GM12891 (cell line): ENCODE data around the gene MAMDC4.

ENCODE experiments used
- POLR2A ChIP-seq: IDR thresholded peaks from 2 replicates; pipeline ENCODE4 v1.6.1; 2011; ENCODE audit warnings: low read depth, low read length, control low read depth
- POLR2AphosphoS5 ChIP-seq: IDR thresholded peaks from 2 replicates; pipeline ENCODE4 v1.6.1; 2011; ENCODE audit warnings: low read depth, low read length, control low read depth
- POU2F2 ChIP-seq: IDR thresholded peaks from 2 replicates; pipeline ENCODE4 v1.6.1; 2011; ENCODE audit warnings: low read depth, mild to moderate bottlenecking, control low read depth, low read length, moderate library complexity
- SPI1 ChIP-seq: IDR thresholded peaks from 2 replicates; pipeline ENCODE4 v1.6.1; 2011; ENCODE audit warnings: low read depth, low read length, control low read depth

GRCh38 chr9:136876476-136876875 is 24.3 kb downstream of the MAMDC4 start:
- no peak for TF ChIP-seq POLR2AphosphoS5
- no peak for TF ChIP-seq POLR2A
- no peak for TF ChIP-seq SPI1
- TF ChIP-seq POU2F2: no peak
